ENCODE measurements around the gene TPST1.

TPST1 gene

GRCh38 chr7:66236713-66237303 is 31.7 kb downstream of the TPST1 start:
- TF ChIP-seq CTCF (IDR thresholded peaks at IDR 0.05; ENCODE audit: extremely low read depth, insufficient read depth, missing control alignments), result no peak
- DNase-seq (ENCODE audit: low spot score), result no peak
- in situ Hi-C loops (cut with MboI; ENCODE audit: low pct_unique_long_range_greater_than_20kb, low sequenced_read_pairs, unreplicated experiment), result no loop called here

- no peak for TF ChIP-seq CTCF (IDR thresholded peaks at IDR 0.05; ENCODE audit: extremely low read depth, insufficient read depth, missing control alignments)
- no peak for DNase-seq (ENCODE audit: low spot score)
- in situ Hi-C loops (cut with MboI; ENCODE audit: low pct_unique_long_range_greater_than_20kb, low sequenced_read_pairs, unreplicated experiment), result no loop called here
These were observed 33.0 kb downstream of the TPST1 start for GRCh38 chr7:66237906-66238772.

GRCh38 chr7:66238773-66239466 is 33.8 kb downstream of the TPST1 start:
- DNase-seq (ENCODE audit: low spot score), result no peak
- TF ChIP-seq CTCF (IDR thresholded peaks at IDR 0.05; ENCODE audit: extremely low read depth, insufficient read depth, missing control alignments), result no peak
- in situ Hi-C loops (cut with MboI; ENCODE audit: low pct_unique_long_range_greater_than_20kb, low sequenced_read_pairs, unreplicated experiment), result no loop called here

- in situ Hi-C loops (cut with MboI; ENCODE audit: low pct_unique_long_range_greater_than_20kb, low sequenced_read_pairs, unreplicated experiment), result no loop called here
- no peak for DNase-seq (ENCODE audit: low spot score)
- no peak for TF ChIP-seq CTCF (IDR thresholded peaks at IDR 0.05; ENCODE audit: extremely low read depth, insufficient read depth, missing control alignments)
These were observed 34.3 kb downstream of the TPST1 start for GRCh38 chr7:66239467-66239856.

- in situ Hi-C loops (cut with MboI; ENCODE audit: low pct_unique_long_range_greater_than_20kb, low sequenced_read_pairs, unreplicated experiment), result no loop called here
- no peak for TF ChIP-seq CTCF (IDR thresholded peaks at IDR 0.05; ENCODE audit: extremely low read depth, insufficient read depth, missing control alignments)
- DNase-seq (ENCODE audit: low spot score), result no peak
These were observed 39.9 kb downstream of the TPST1 start for GRCh38 chr7:66245008-66245407.

- no peak for DNase-seq (ENCODE audit: low spot score)
- TF ChIP-seq CTCF (IDR thresholded peaks at IDR 0.05; ENCODE audit: extremely low read depth, insufficient read depth, missing control alignments), result no peak
- in situ Hi-C loops (cut with MboI; ENCODE audit: low pct_unique_long_range_greater_than_20kb, low sequenced_read_pairs, unreplicated experiment), result no loop called here
These were observed 41.5 kb downstream of the TPST1 start for GRCh38 chr7:66246554-66247171.

All from GM13977 (cell line).